ENCODE measurements around the gene CDCA7L.

CDCA7L gene

GRCh38 chr7:21943436-21943835 is 2.3 kb downstream of the CDCA7L start:
- H3K4me2 ChIP-seq (ENCODE audit: low read depth, low read length, poor library complexity, severe bottlenecking): peak overlapping the region; percentile 75
- H4K20me1 ChIP-seq (ENCODE audit: low read depth, low read length): peaks cover 6% of the 10 kb centered on the region; the same call in 1 of the 2 replicates
- H3K36me3 ChIP-seq (ENCODE audit: low read length): peaks cover under 1% of the 10 kb centered on the region; the same call in 1 of the 2 replicates
- peaks cover 61% of the 10 kb centered on the region for H3K79me2 ChIP-seq (ENCODE audit: insufficient read depth, low read length)
- H3F3A ChIP-seq (ENCODE audit: insufficient read depth): peaks cover 17% of the 10 kb centered on the region
- no peak for TF ChIP-seq CTCF (IDR thresholded peaks at IDR 0.05; ENCODE audit: insufficient read depth, low read length, poor library complexity, severe bottlenecking)
- no peak for TF ChIP-seq EZH2phosphoT487 (conservative IDR thresholded peaks at IDR 0.05; ENCODE audit: low read length)
- no peak overlapping the region for H3K27ac ChIP-seq (ENCODE audit: low read depth, low read length)
- no peak overlapping the region for H3K9ac ChIP-seq (ENCODE audit: low read length)
- H2AFZ ChIP-seq (ENCODE audit: low read depth, low read length, severe bottlenecking): no peak overlapping the region
- no peak overlapping the region for H3K4me3 ChIP-seq (ENCODE audit: insufficient read depth, low read length, poor library complexity, severe bottlenecking)
- no peaks in the 10 kb centered on the region for H3K27me3 ChIP-seq (ENCODE audit: low read length)
- H3K9me3 ChIP-seq (ENCODE audit: insufficient read depth, low read length): no peaks in the 10 kb centered on the region
- no peaks in the 10 kb centered on the region for H3K9me2 ChIP-seq (replicated peaks; ENCODE audit: insufficient read depth, low read length)

GRCh38 chr7:21942955-21943354 is 2.7 kb downstream of the CDCA7L start:
- peaks cover 6% of the 10 kb centered on the region; the same call in 1 of the 2 replicates for H4K20me1 ChIP-seq (ENCODE audit: low read depth, low read length)
- H3K27me3 ChIP-seq (ENCODE audit: low read length): no peaks in the 10 kb centered on the region
- H3K9me3 ChIP-seq (ENCODE audit: insufficient read depth, low read length): no peaks in the 10 kb centered on the region
- no peak for TF ChIP-seq CTCF (IDR thresholded peaks at IDR 0.05; ENCODE audit: insufficient read depth, low read length, poor library complexity, severe bottlenecking)
- peaks cover 5% of the 10 kb centered on the region; the same call in 1 of the 2 replicates for H3K36me3 ChIP-seq (ENCODE audit: low read length)
- no peak overlapping the region for H2AFZ ChIP-seq (ENCODE audit: low read depth, low read length, severe bottlenecking)
- H3K9ac ChIP-seq (ENCODE audit: low read length): no peak overlapping the region
- peaks cover 17% of the 10 kb centered on the region for H3F3A ChIP-seq (ENCODE audit: insufficient read depth)
- no peak overlapping the region; the same call in 1 of the 2 replicates for H3K27ac ChIP-seq (ENCODE audit: low read depth, low read length)
- H3K9me2 ChIP-seq (replicated peaks; ENCODE audit: insufficient read depth, low read length): no peaks in the 10 kb centered on the region
- peaks cover 65% of the 10 kb centered on the region for H3K79me2 ChIP-seq (ENCODE audit: insufficient read depth, low read length)
- peak overlapping the region; percentile 75 for H3K4me2 ChIP-seq (ENCODE audit: low read depth, low read length, poor library complexity, severe bottlenecking)
- H3K4me3 ChIP-seq (ENCODE audit: insufficient read depth, low read length, poor library complexity, severe bottlenecking): no peak overlapping the region

DNA sequence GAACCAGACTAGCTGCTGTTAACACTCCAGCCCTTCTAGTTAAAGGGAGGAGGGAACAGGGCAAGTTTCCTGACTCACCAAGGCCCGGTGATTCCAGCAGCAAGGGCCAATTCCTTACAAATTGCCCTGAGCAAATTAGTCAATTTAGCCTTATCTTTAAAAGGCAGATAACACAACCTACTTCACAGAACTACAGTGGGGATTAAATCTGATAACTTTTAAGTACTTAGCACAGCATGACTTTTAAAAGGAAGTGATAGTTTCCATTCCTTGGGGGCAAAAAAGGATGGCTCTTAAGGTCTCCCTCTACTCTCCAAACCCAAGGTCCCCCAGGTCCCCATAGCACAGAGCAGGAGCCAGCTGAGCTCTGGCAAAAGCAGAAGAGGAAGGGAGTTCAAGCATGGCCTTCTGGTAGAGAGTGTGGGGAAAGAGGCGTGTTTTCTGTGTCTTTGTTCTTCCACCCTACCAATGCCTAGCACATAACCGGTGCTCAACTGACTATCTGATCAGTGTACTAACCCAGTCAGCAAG is 4.0 kb downstream of the CDCA7L start:
- Histone ChIP-seq H2AFZ (ENCODE audit: low read depth, low read length, severe bottlenecking) (no peak overlapping the region), H3K79me2 (ENCODE audit: insufficient read depth, low read length) (peaks cover 78% of the 10 kb centered on the region), H3K9ac (ENCODE audit: low read length) (peak overlapping the region; percentile 1; the same call in 1 of the 2 replicates), H3K27ac (ENCODE audit: low read depth, low read length) (peak overlapping the region; percentile 23), H3K36me3 (ENCODE audit: low read length) (peaks cover 16% of the 10 kb centered on the region), H3K9me2 (replicated peaks; ENCODE audit: insufficient read depth, low read length) (no peaks in the 10 kb centered on the region), H4K20me1 (ENCODE audit: low read depth, low read length) (peaks cover 6% of the 10 kb centered on the region; the same call in 1 of the 2 replicates), H3K9me3 (ENCODE audit: insufficient read depth, low read length) (no peaks in the 10 kb centered on the region), H3K4me2 (ENCODE audit: low read depth, low read length, poor library complexity, severe bottlenecking) (peak overlapping the region; percentile 75), H3F3A (ENCODE audit: insufficient read depth) (peaks cover 10% of the 10 kb centered on the region), H3K27me3 (ENCODE audit: low read length) (no peaks in the 10 kb centered on the region), H3K4me3 (ENCODE audit: insufficient read depth, low read length, poor library complexity, severe bottlenecking) (no peak overlapping the region)
- no peak for TF ChIP-seq CTCF (IDR thresholded peaks at IDR 0.05; ENCODE audit: insufficient read depth, low read length, poor library complexity, severe bottlenecking)
- no peak for TF ChIP-seq EZH2phosphoT487 (conservative IDR thresholded peaks at IDR 0.05; ENCODE audit: low read length)
